T1000 (cell line): ENCODE data around the gene FGF22.
"Not testable (repeated sequence)": the region's sequence is repeated elsewhere in the genome, so short reads cannot be mapped to it uniquely, and the experiment has no call there.

ENCODE experiments used
- DNase-seq: peaks from one replicate; lab custom pipeline; 2025; ENCODE audit warnings: mixed read lengths; lab: John Stamatoyannopoulos, UW

Gene FGF22

DNA sequence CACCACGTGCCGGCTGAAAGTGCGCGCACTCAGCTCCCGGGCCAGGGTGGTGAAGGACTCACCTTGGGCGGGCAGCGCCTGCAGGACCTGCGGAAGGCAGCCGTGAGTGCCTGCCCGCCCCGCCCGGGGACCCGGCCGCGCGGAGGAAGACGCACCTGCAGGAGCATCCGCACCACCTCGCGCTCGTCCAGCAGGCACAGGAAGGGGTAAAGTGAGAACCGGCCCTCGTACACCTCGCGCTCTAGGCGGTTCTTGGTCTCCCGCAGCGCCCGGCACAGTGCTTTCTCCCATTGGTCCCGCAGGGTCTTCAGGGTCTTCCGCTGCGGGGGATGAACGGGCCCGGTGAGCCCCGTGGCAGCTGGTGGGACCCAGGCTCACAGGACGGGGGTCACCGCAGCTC, 17.0 kb upstream of the FGF22 start:
- DNase-seq = no peak

DNA sequence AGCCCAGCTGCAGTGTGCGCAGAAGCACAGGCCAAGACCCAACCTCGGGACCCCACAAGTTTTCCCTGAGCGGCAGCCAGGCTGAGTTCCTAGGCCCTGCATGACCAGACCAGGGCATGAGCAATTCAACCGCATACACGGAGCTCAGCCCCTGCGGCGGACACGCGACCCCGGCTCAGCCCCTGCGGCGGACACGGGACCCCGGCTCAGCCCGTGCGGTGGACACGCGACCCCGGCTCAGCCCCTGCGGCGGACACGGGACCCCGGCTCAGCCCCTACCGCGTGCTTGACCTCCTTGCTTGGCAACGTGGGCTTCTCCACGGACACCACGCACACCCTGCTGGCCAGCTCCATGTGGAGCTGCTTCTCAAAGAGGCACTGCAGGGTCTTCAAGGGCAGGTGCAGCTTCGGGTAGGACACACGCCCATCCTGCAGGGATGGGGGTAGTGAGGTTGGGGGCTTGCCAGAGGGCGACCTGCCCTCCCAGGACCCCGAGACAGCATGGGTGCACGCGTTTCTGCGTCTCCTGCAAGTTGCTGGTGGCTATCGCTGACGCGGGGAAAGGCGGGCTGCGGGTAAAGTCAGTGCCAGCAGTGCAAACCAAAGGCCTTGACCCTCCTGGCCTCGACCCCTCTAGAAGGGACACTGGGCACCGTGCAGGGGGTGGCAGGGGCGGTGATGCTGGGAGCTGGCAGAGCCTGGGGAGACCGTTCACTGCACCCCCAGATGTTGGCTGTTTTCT, 16.3 kb upstream of the FGF22 start:
- DNase-seq = no peak

DNA sequence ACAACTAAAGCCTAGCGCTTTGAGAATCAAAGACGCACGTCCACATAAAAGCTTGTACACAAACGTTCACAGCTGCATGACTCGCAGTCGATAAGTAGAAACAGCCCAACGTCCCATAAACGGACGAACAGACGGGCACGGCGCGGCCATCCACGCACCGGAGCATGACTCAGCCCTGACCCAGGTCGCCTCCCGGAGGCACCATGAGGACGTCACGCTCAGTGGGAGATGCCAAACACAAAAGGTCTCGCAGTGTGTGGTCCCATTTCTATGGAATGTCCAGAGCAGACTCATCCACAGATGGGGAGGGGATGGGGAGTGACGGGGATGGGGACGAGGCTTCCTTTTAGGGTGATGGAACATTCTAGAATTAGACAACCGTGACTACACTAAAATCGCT, 15.7 kb upstream of the FGF22 start:
- DNase-seq = peak; percentile 87

DNA sequence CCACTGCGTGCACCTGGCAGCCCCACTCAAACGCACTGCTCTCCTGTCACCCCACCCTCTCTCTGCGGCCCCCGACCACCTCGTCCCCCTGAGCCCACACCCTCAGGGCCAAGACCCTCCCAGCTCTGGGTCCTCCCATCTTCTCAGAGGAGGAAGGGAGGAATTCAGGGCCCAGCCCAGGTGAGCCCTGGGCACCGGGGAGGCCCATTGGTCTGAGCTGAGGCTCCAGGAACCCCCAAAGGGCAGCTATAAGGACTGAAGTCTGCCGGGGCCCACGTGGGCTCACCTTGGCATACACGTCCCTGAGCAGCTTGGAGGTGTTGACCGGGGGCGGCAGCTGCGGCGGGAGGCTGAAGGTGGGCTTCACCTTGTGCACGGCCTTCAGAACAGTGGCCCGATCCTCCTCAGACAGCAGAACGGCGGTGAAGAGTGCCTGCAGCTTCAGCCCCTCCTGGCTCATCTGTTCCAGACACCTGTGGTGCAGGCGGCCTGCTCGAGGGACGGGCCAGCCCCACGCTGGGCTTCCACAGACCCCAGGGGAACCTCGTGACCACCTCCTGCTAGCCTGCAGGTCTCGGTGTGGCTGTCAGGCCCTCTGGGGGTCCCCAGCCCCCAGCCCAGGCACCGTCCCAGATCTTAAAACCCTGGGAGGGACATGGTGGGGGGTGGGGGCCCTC, 15.1 kb upstream of the FGF22 start:
- DNase-seq = no peak

DNA sequence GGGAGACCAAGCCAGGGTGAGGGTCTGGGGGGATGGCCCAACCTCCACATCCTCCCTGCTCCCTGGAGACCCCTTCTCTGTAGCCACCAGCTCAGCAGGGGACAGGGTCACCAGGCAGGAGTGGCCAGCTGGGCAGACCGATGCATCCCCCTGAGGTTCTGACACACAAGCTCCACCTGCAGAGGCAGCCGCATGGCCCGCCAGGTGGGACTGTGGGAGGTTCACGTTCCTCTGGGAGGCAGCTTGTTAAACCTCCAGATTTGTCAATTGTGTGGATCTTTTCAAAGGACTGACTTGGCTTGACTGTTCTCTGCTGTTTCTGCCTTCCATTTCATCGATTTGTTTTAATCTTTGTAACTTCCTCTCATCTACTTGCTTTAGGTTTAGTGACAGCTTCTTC, 14.4 kb upstream of the FGF22 start:
- DNase-seq = no peak

DNA sequence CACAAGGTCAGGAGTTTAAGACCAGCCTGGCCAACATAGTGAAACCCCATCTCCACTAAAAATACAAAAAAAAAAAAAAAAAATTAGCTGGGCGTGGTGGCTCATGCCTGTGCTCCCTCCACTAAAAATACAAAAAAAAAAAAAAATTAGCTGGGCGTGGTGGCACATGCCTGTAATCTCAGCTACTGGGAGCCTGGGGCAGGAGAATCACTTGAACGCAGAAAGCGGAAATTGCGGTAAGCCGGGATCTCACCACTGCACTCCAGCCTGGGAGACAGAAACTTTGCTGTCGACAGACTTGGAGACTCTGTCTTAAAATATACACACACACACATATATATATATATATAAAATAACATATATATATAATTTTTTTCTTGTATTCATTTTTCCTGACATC, 13.1 kb upstream of the FGF22 start:
- not testable (repeated sequence) for DNase-seq

DNA sequence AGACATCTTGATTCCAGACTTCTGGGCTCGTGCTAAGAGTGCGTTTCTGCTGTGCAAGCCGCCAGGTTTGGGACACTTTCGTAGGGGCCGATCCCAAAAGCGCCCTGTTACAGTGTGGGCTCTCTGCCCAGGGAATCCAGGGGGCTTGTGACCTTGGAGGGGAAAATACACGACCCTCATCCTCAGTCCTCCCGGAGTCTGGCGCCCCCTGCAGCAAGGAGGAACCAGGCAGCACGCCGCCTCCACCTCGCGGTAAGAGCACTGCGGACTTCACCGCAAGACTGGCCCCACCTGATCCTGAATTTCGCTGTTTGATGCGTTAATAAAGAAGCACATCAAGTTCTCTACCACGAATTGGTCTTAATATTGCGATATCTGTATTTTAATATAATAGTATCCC, 11.5 kb upstream of the FGF22 start:
- DNase-seq = no peak

DNA sequence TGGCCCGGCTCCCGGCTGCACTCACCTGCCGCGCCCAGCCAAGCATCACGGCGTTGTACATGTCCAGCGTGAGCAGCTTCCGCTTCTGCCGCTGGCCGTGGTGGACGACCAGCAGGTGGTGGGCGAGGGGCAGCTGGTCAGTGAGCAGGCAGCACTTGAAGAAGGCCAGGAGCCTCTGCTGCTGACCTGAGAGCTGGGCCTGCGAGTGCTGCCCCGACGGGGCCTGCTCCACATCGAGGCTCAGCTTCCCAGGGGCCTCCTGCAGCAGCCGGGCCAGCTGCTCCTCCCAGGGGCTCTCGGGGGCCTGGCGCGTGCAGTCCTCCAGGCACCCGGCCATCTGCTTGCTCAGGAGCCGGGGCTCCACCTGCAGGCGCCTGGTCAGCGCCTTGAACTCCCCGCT, 10.2 kb upstream of the FGF22 start:
- DNase-seq = not testable (repeated sequence)

DNA sequence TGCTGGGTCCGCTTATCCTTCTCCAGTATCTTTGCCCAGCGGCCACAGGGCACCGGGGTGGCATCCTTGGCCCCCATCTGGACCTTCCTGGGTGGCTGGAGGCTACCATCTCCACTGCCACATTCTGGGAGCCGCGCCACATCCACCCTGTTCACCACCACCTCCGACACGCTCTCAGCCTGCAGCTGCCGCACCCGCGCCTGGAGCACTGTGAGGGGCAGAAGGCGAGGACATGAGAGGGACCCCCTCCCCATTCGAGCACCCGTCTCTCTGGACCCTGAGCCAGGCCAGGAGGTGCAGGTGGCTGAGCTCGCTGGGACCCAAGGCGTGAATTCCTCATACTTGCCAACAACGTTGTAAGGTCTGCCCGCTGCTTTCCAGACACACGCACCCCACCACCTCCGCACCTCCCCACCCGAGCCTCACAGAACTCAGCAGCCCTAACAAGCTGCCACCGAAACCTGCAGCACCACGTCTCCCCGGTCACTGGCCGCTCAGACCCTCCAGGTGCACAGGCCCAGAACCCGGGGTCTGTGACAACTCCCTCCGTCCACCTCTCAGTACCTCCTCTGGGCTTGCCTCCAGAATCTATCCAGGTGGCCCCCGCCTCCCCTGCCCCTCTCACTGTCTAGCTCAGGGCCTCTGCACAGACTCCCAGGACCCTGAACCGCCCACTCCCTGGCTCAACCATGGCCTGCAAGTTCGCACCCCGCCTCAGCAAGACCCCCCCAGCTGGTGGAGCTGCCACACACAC, 9.5 kb upstream of the FGF22 start:
- DNase-seq = no peak

DNA sequence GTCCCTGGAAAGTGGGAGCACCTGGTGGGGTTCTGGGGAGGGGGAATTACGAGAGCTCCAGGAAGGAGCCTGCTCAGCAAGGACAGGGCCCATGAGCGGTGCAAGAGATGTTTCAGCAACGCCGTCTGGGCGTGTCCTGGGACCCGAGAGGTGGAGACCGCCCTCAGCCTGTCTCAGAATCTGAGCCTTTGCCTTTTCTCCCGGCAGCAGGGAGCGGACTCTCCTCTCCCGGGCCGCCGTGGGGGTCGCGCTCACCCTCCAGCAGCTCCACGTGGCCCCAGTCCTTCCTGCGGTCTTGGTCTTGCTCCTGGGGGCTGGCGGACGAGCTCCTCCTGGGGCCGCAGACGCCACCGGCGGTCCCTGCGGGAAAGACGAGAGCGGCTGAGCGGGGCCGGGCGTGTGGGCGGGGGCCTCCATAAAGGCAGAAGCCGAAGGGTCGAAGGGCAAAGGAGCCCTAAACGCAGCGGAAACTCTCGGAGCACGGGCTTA, 7.1 kb upstream of the FGF22 start:
- DNase-seq = peak; percentile 55

DNA sequence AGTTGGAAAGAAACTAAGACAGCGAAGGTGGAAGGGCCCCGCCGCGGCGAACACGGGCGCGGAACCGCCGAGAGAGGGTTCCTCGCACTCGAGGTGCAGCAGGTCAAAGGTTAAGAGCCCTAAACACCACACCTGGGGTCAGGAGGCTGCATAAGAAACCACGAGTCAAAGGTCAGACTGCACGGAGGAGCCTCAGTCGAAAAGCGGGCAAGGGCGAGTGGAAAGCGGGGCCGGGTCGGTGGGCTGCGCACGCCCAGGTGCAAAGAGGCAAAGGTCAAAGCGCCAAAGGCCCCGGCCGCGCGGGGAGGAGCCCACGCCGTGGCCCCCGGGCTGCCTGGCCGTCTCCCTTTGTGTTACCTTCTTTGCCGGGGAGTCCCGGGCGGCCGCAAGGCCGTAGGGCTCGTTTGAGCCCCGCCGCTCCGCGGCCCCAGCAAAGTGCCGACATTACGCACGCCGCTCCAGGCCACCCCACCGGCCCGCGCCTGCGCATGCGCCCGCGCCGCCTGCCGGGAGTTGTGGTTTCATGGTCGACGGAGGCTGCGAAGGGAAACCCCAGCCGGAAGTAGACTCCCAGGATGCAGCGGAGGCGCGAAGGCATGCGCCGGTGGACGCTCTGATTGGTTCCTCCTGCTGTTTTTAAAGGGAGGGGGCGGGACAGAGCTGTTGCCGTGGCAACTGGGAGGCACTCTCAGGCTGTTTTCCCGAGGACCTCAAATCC, 6.5 kb upstream of the FGF22 start, which contains the start of gene POLRMT:
Gene POLRMT (minus strand): TSS at position 470 of the 718 bp plus-strand sequence. CDS start 25 bp downstream, at position 445.
- peak; percentile 99 for DNase-seq

DNA sequence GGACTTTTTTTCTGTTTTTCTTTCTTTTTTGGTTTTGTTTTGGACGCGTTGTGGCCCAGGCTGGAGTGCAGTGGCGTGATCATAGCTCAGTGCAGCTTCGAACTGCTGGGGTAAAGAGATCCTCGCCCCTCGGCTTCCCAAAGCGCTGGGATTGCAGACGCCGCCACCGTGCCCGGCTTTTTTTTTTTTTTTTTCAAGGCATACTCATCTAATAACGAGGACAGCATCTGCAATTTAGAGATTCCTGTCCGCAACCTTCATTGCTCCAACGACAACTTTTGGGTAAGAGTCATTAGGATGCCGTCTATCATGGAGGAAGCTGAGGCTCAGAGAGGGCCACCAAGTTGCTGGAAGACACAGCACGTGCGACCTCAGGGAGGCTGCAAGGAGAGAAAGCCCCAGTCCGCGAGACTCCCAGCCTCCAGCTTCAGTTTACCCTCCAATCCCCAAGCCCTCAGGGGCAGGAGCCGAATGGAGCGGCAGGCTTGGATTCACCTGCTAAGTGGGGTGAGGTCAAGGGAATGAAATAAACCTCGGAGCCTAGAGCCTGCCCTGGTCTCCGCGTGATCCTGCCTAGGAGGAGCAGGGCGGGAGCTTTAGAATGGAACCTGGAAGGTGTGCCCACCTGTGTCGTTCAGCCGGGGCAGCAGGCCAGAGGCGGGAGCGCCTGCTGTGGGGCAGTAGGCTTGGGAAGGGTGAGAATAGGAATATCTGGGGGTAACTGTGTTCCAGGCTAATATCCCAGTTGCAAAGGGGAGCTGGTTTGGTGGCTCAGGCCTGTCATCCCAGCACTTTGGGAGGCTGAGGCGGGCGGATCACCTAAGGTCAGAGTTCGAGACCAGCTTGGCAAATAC, 5.7 kb upstream of the FGF22 start:
- DNase-seq = no peak

DNA sequence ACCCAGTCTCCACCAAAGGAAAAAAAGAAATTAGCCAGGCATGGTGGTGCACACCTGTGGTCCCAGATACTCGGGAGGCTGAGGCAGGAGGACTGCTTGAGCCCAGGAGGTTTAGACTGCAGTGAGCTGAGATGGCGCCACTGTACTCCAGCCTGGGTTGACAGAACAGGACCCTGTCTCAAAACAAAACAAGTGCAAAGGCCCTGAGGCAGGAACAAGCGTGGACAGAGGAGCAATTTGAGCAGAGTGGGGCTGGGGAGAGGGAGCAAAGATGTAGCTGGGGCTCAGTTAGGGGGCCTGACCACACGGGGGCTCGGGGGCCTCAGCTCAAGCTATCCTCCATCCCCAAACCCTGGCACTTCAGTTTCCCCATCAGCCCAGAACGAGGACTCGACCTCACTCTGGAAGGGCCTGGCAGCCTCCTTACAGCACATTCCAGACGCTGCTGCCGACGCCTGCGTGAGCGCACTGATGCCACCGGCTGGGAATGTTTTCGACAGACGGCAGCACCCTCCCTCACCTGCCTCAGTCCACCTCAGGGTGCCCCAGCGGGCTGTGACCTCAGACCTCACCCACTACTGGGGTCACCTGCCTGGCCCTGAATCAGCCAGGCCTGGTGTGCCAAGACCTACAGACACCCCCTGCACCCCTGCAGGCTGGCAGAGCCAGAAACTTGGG, 4.6 kb upstream of the FGF22 start:
- no peak for DNase-seq

DNA sequence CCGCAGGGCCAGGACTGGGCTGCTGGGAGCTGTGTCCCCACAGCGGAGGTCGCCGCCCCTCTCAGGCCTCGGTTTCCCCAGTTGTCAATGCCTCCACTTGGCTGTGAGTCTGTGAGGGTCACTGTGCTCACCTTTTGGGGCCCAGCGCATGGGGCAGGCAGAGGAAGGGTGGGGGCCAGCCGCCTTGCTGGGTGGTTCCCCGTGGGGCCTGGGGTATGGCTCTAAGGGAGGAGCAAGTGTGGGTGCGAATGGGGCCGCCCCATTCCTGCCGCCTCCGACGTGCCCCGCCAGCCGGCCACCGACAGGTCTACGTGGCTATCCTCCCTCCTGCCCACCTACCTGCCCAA, 800 bp upstream of the FGF22 start:
- no peak for DNase-seq

DNA sequence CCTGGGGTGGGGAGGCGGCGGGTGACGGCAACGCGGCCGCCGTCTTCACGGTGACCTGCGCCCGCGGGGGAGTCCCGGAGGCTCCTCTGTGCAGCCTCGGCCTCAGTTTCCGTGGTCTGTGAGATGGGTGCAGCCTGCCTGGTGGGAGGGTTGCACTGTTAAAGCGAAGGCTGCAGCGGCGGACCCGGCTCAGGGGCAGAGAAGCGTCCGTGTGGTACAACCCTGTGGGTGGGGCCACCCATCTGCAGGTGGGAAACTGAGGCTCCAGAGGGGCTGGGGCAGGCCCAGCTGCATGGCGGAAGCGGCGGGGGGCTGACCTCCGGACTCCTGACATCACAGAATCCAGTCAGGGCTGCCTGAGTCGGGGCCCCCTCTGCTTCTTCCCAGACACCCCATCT, 481 bp downstream of the FGF22 start:
- DNase-seq = no peak

DNA sequence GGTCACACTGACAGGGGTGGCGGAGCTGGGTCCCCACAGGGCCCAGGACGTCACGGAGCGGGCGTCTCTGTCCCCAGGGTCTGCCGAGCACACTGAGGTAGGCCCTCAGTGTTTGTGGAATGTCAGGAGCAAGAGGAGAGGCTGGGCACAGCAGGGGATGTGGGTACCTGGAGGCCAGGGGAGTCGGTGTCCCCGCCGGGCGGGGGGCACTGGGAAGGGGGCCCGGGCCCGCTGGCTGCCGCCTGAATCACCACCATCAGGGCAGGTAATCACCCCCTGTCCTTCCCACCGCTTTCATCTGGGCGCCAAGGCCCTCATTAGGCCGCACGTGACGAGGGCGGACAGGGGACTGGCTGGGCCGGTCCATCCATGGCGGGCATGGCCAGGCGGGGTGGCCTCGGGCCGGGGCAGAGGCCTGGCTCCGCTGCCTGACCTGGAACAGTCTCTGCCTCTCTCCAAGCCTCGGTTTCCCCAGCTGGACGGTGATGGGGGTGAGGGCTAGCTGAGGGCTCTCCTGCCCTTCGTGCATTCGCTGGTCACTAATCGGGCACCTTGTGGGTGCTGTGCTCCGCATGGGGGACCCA, 1.0 kb downstream of the FGF22 start:
- no peak for DNase-seq

DNA sequence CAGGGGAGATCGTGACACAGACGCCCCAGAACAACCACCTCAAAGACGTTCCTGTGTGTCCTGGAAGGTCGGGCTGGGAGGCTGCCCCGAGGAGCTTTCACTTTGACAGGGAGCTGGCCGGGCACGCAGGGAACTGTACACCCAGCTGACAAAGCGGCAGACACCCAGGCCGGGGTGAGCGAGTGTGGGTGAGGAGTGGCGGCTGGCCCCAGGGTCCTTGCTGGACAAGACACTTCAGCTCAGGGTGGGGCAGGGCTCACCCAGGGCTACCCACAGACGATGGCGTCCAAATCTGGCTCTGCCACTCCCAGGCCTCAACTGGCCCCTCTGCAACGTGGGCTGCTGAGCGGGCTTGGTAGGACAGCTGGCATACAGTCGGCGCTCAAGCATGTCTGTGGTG, 2.0 kb downstream of the FGF22 start:
- no peak for DNase-seq

DNA sequence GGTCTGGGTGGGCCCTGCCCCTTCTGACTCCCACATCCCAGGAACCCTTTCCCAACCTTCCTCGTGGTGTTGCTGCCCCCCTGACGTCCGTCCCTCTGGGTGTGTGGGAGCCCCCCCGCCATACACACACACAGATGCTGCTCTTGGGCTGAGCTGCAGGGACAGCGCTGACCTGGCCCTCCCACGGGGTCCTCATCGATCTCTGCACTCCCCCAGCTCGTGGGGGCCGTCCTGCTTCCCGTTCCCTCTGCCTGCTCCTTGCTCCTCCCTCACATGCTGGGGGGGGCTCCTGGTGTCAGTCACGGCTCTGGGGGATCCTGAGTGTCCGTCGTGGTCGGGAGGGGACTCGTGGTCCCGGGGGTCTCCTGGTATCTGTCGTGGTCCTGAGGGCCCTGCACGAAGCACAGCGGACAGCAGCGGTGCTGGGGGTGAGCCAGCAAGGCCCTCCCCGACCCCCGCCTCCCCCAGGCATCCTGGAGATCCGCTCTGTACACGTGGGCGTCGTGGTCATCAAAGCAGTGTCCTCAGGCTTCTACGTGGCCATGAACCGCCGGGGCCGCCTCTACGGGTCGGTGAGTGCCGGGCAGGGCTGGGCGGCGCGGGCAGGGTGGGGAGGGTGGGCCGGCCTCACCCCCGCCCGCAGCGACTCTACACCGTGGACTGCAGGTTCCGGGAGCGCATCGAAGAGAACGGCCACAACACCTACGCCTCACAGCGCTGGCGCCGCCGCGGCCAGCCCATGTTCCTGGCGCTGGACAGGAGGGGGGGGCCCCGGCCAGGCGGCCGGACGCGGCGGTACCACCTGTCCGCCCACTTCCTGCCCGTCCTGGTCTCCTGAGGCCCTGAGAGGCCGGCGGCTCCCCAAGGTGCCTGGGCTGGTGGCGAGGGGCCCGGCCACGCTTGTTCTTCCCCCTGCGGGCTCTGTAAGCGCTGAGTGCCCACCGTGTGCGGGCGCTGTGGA, 3.4 kb downstream of the FGF22 start:
- DNase-seq = no peak

DNA sequence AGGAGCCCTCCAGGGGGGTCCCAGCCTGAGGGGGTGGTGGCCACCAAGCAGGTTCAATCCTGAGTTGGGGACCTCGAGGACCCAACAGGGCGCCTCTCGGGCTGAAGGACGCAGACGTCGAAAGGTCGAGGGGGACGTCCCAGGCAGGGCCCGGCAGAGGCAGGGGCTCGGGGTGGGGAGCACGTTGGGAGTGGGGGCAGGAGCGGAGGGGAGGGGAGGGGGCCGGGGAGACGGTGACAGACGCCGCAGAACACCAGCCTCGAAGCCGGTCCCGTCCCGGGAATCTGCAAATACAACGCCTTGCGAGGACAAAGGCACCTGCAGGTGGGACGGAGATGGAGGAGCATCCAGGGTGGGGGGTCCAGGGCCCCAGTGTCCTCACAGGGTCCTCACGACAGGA, 4.1 kb downstream of the FGF22 start:
- no peak for DNase-seq
